Smooth muscle cell (in vitro differentiated cells): ENCODE data around the gene FOXJ3. TPM values are rescaled to one million over a fixed set of nuclear protein-coding genes. Genes with fewer than 3 reads are reported as not detected.

Experiments
- DNase-seq: peaks from one replicate; lab custom pipeline; 2025; ENCODE audit not compliant: unreplicated experiment; lab: John Stamatoyannopoulos, UW
- H2AFZ ChIP-seq: fragments of 200-600 bp; sonication (generic); 2 replicates; pipeline ENCODE4 v1.6.0; 2016; ENCODE audit warnings: antibody characterized with exemption, low read depth, mild to moderate bottlenecking
- H3F3A ChIP-seq: fragments of 200-600 bp; sonication (generic); 2 replicates; pipeline ENCODE4 v1.6.0; 2017; ENCODE audit warnings: antibody characterized with exemption, low read depth
- H3K27ac ChIP-seq: fragments of 200-600 bp; sonication (generic); 2 replicates; pipeline ENCODE4 v1.5.1; 2016; ENCODE audit warnings: low read depth, mild to moderate bottlenecking
- H3K27me3 ChIP-seq: fragments of 200-600 bp; sonication (generic); 2 replicates; pipeline ENCODE4 v1.6.1; 2016; ENCODE audit warnings: low read depth, mild to moderate bottlenecking
- H3K36me3 ChIP-seq: fragments of 200-600 bp; sonication (generic); 2 replicates; pipeline ENCODE4 v1.5.1; 2016; ENCODE audit warnings: low read depth
- H3K4me1 ChIP-seq: fragments of 200-600 bp; sonication (generic); 2 replicates; pipeline ENCODE4 v1.5.1; 2016; ENCODE audit warnings: low read depth
- H3K4me2 ChIP-seq: fragments of 200-600 bp; sonication (generic); 2 replicates; pipeline ENCODE4 v1.6.0; 2016; ENCODE audit warnings: mild to moderate bottlenecking
- H3K4me3 ChIP-seq: fragments of 200-600 bp; sonication (generic); 2 replicates; pipeline ENCODE4 v1.5.1; 2016; ENCODE audit warnings: mild to moderate bottlenecking
- H3K79me2 ChIP-seq: fragments of 200-600 bp; sonication (generic); 2 replicates; pipeline ENCODE4 v1.6.0; 2016; ENCODE audit warnings: low read depth, mild to moderate bottlenecking
- H3K9ac ChIP-seq: fragments of 200-600 bp; sonication (generic); 2 replicates; pipeline ENCODE4 v1.6.0; 2016; ENCODE audit warnings: low read depth
- H3K9me3 ChIP-seq: fragments of 200-600 bp; sonication (generic); replicated peaks from 2 replicates; pipeline ENCODE4 v1.5.1; 2016; ENCODE audit warnings: low read depth
- H4K20me1 ChIP-seq: fragments of 200-600 bp; sonication (generic); 2 replicates; pipeline ENCODE4 v1.6.0; 2016; ENCODE audit warnings: low read depth
- WGBS: methylation state at CpG from one replicate; pipeline ENCODE4 v1.1.7; 2016; ENCODE audit warnings: low lambda C conversion rate; 5-methylcytosine and 5-hydroxymethylcytosine counted together
- polyA plus RNA-seq: library from polyadenylated mRNA; unstranded; fragments of >200 nt; fragmentation: Nextera tagmentation; extraction: Ambion mirVana; gene quantifications from 2 replicates; pipeline ENCODE4 v1.2.1, GENCODE V29; 2016
- total RNA-seq: library from RNA; depleted of rRNA; stranded (reverse); fragments of >200 nt; gene quantifications from 2 replicates; pipeline ENCODE4 v1.2.3, GENCODE V29; 2014
- TF ChIP-seq, protein P1 (sequence below): fragments of 200-600 bp; sonication (generic); IDR thresholded peaks from 2 replicates; pipeline ENCODE4 v1.5.1; 2017; ENCODE audit warnings: borderline replicate concordance, mild to moderate bottlenecking, antibody characterized with exemption; ENCODE audit not compliant: insufficient read depth, poor library complexity, severe bottlenecking

FOXJ3 gene
- total and polyA plus RNA-seq, 2 experiments from 2014 or later, result 19.3 to 40.9 TPM

DNA sequence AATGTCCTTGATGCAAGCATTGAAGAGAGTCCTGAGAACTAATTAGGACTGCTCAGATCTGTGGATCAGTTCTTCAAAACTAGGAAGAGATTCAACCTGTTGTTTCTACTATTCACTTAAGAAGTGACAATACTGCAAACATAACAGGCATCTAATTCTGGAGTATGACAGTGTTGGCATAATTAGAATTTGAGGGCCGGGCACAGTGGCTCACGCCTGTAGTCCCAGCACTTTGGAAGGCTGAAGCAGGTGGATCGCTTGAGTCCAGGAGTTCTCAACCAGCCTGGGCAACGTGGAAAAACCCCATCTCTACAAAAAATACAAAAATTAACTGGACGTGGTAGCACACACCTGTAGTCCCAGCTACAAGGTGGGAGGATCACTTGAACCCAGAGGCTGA, 8.0 kb upstream of the FOXJ3 start:
- no peak overlapping the region for H3K27ac ChIP-seq
- no peak for DNase-seq
- no peak overlapping the region for H3K4me3 ChIP-seq
- H3K9ac ChIP-seq, result no peak overlapping the region
- no peak overlapping the region for H3K4me2 ChIP-seq
- no peak overlapping the region for H2AFZ ChIP-seq
- 81% methylated on average over 5 of the region's 5 CpGs for WGBS
- no peaks in the 10 kb centered on the region for H3F3A ChIP-seq
- H3K79me2 ChIP-seq, result no peaks in the 10 kb centered on the region
- TF ChIP-seq, protein P1, sequence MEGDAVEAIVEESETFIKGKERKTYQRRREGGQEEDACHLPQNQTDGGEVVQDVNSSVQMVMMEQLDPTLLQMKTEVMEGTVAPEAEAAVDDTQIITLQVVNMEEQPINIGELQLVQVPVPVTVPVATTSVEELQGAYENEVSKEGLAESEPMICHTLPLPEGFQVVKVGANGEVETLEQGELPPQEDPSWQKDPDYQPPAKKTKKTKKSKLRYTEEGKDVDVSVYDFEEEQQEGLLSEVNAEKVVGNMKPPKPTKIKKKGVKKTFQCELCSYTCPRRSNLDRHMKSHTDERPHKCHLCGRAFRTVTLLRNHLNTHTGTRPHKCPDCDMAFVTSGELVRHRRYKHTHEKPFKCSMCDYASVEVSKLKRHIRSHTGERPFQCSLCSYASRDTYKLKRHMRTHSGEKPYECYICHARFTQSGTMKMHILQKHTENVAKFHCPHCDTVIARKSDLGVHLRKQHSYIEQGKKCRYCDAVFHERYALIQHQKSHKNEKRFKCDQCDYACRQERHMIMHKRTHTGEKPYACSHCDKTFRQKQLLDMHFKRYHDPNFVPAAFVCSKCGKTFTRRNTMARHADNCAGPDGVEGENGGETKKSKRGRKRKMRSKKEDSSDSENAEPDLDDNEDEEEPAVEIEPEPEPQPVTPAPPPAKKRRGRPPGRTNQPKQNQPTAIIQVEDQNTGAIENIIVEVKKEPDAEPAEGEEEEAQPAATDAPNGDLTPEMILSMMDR, result no peak
- no peaks in the 10 kb centered on the region for H3K36me3 ChIP-seq
- H3K27me3 ChIP-seq, result no peaks in the 10 kb centered on the region
- H4K20me1 ChIP-seq, result no peaks in the 10 kb centered on the region
- no peaks in the 10 kb centered on the region for H3K9me3 ChIP-seq
- H3K4me1 ChIP-seq, result peaks cover 8% of the 10 kb centered on the region

DNA sequence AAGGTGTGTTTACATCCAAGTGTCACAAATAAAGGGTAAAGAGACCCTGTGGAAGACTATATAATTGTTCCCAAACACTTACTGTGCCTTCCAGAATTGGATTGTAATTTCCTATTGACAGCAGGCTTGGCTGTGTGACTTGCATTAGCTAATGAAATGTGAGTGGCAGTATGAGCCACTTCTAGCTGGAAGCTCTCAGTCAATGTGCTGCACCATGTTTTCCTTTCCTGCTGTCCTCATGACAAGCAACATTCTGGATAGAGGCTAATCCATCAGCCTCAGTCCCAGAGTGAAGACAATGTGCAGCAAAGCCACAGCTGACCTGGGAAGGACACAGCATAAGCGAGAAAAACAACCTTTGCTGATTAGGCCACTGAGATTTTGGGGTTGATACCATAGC, 5.9 kb upstream of the FOXJ3 start:
- peaks cover 18% of the 10 kb centered on the region for H3K4me1 ChIP-seq
- TF ChIP-seq, protein P1, result no peak
- no peaks in the 10 kb centered on the region for H3K27me3 ChIP-seq
- H3K9ac ChIP-seq, result no peak overlapping the region
- no peak for DNase-seq
- no peak overlapping the region for H3K27ac ChIP-seq
- no peaks in the 10 kb centered on the region for H3K79me2 ChIP-seq
- H3K4me2 ChIP-seq, result no peak overlapping the region
- 73% methylated on average over 1 of the region's 1 CpG for WGBS
- no peak overlapping the region for H3K4me3 ChIP-seq
- no peaks in the 10 kb centered on the region for H4K20me1 ChIP-seq
- no peak overlapping the region for H2AFZ ChIP-seq
- H3K9me3 ChIP-seq, result no peaks in the 10 kb centered on the region
- peaks cover 4% of the 10 kb centered on the region for H3F3A ChIP-seq
- no peaks in the 10 kb centered on the region for H3K36me3 ChIP-seq

DNA sequence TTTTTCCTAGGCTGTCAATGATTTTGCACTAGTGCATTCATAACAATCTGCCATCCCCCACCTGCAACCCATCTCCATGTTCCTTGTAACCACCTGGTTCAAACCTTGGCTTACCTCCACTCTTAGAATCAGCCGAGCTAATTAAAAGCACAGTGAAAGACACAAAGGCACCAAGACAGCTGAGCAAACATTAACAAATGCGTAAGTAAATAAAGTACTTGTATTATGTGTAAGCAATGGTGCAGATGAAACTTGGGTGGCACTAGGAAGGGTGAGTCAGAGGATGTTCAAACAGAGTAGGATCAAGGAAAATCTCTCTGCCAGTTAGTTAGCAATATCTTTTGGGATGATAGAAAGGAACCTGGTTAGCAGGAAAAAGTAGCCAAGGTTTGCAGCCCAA, 5.1 kb upstream of the FOXJ3 start:
- Histone ChIP-seq H3K9me3 (no peaks in the 10 kb centered on the region), H4K20me1 (no peaks in the 10 kb centered on the region), H3K4me1 (peaks cover 20% of the 10 kb centered on the region), H3K4me2 (no peak overlapping the region), H3K27ac (no peak overlapping the region), H3K36me3 (no peaks in the 10 kb centered on the region), H3K79me2 (no peaks in the 10 kb centered on the region), H3K9ac (no peak overlapping the region), H3K4me3 (no peak overlapping the region), H3K27me3 (no peaks in the 10 kb centered on the region), H2AFZ (no peak overlapping the region), H3F3A (peaks cover 4% of the 10 kb centered on the region)
- DNase-seq, result no peak
- WGBS, result 64% methylated on average over 2 of the region's 2 CpGs
- TF ChIP-seq, protein P1, result no peak

DNA sequence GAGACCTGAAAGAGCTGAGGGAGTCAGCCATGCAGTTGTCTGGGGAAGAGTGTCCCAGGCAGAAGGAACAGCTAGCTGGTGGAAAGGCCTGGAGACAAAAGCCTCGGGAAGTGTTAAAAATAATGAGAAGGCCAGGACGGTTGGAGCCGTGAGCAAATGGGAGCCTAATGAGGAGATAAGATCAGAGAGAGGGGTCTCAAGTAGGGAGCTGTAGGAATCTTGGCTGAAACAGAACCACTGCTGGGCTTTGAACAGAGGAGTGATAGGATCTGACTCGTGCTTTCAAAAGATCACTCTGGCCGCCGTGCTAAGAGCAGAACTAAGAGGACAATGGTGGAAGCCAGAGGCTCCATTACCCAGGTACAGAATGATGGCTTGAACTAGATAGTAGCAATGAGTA, 1.9 kb upstream of the FOXJ3 start:
- no peaks in the 10 kb centered on the region for H3K27me3 ChIP-seq
- TF ChIP-seq, protein P1, result no peak
- no peaks in the 10 kb centered on the region for H3K36me3 ChIP-seq
- no peak overlapping the region for H3K9ac ChIP-seq
- WGBS, result 23% methylated on average over 6 of the region's 6 CpGs
- DNase-seq, result no peak
- H3K4me1 ChIP-seq, result peaks cover 38% of the 10 kb centered on the region
- H3K4me3 ChIP-seq, result no peak overlapping the region
- H3F3A ChIP-seq, result peaks cover 11% of the 10 kb centered on the region
- peak overlapping the region; percentile 87 for H3K27ac ChIP-seq
- H3K79me2 ChIP-seq, result peaks cover 29% of the 10 kb centered on the region
- H4K20me1 ChIP-seq, result peaks cover 27% of the 10 kb centered on the region
- H3K4me2 ChIP-seq, result peak overlapping the region; percentile 99
- no peak overlapping the region for H2AFZ ChIP-seq
- no peaks in the 10 kb centered on the region for H3K9me3 ChIP-seq
